ENCODE measurements around the gene SCLT1. TPM values are rescaled to one million over a fixed set of nuclear protein-coding genes. Genes with fewer than 3 reads are reported as not detected.
A peak's percentile ranks its signal among the peaks of the same experiment; 100 is the strongest.

The SCLT1 gene
- total and polyA plus RNA-seq, 2 experiments from 2014 or later, result 5.7 to 13.9 TPM

- TF ChIP-seq CTCF (IDR thresholded peaks at IDR 0.05; ENCODE audit: low read depth, low read length), result no peak
- H3K4me1 ChIP-seq (ENCODE audit: low read depth), result peaks cover 7% of the 10 kb centered on the region
- H3K9me3 ChIP-seq (ENCODE audit: low read depth), result no peaks in the 10 kb centered on the region
- no peak overlapping the region for H3K27ac ChIP-seq
- H3K4me3 ChIP-seq, result no peak overlapping the region
- no peaks in the 10 kb centered on the region for H3K36me3 ChIP-seq
- no peaks in the 10 kb centered on the region for H3K27me3 ChIP-seq
- DNase-seq (ENCODE audit: low read depth in 1 of 2, low spot score in 1 of 2), result no peak
Observed at GRCh38 chr4:128837198-128837597, 256.1 kb downstream of the SCLT1 start.

GRCh38 chr4:128835498-128836222 is 257.7 kb downstream of the SCLT1 start:
- TF ChIP-seq CTCF (IDR thresholded peaks at IDR 0.05; ENCODE audit: low read depth, low read length), result no peak
- no peaks in the 10 kb centered on the region for H3K36me3 ChIP-seq
- peak in 1 of 2 donors; percentile 86 for DNase-seq (ENCODE audit: low read depth in 1 of 2, low spot score in 1 of 2)
- peaks cover 3% of the 10 kb centered on the region for H3K4me1 ChIP-seq (ENCODE audit: low read depth)
- no peaks in the 10 kb centered on the region for H3K27me3 ChIP-seq
- H3K4me3 ChIP-seq, result no peak overlapping the region
- H3K9me3 ChIP-seq (ENCODE audit: low read depth), result no peaks in the 10 kb centered on the region
- no peak overlapping the region for H3K27ac ChIP-seq

Other genes with a start within 250 kb of the SCLT1 start
- 3.7 and 6.1 TPM in 2 replicates for gene C4orf33, start 2.6 kb upstream of the SCLT1 start, total RNA-seq
- gene C4orf33, start 2.6 kb upstream of the SCLT1 start, polyA plus RNA-seq, result 6.4 and 7.5 TPM in 2 replicates

Data from cardiac muscle cell (in vitro differentiated cells and primary cell).